ENCODE results near the gene ARHGEF10L.

DNA sequence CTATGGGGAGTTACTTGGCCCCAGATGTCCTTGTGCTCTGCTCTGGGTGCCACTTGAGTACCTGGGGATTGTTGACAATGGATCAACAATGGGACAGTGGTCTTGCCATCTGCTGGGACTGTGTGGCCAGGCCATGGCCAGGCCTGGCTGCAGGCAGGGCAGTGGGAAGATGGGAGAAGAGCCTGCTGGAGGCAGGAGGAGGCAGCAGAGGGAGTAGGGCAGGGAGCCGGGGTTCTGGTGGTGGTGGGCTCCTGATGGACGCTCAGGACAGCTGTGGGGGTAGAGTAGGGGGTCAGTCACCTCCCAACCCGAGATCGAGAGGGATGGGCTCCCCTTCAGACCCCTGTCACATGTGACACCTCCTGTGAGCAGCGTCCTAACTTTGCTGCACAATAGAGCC lies 81.0 kb downstream of the ARHGEF10L start:
- TF ChIP-seq, protein P1, sequence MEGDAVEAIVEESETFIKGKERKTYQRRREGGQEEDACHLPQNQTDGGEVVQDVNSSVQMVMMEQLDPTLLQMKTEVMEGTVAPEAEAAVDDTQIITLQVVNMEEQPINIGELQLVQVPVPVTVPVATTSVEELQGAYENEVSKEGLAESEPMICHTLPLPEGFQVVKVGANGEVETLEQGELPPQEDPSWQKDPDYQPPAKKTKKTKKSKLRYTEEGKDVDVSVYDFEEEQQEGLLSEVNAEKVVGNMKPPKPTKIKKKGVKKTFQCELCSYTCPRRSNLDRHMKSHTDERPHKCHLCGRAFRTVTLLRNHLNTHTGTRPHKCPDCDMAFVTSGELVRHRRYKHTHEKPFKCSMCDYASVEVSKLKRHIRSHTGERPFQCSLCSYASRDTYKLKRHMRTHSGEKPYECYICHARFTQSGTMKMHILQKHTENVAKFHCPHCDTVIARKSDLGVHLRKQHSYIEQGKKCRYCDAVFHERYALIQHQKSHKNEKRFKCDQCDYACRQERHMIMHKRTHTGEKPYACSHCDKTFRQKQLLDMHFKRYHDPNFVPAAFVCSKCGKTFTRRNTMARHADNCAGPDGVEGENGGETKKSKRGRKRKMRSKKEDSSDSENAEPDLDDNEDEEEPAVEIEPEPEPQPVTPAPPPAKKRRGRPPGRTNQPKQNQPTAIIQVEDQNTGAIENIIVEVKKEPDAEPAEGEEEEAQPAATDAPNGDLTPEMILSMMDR (conservative IDR thresholded peaks at IDR 0.05; ENCODE audit: low read depth, low read length) = no peak
- TF ChIP-seq EZH2phosphoT487 (IDR thresholded peaks at IDR 0.05; ENCODE audit: borderline replicate concordance, low read length) (no peak), EZH2 (IDR thresholded peaks at IDR 0.05; ENCODE audit: low read length, unreplicated experiment) (no peak)

All from PC-3 (cell line).